ENCODE results near the gene ADGRG1.

The ADGRG1 gene

GRCh38 chr16:57688487-57688986 is 60.1 kb downstream of the ADGRG1 start:
- DNase-seq: no peak

- no peak for DNase-seq
Measured at GRCh38 chr16:57688987-57689761, 60.7 kb downstream of the ADGRG1 start.

GRCh38 chr16:57689762-57690558 is 61.5 kb downstream of the ADGRG1 start:
- DNase-seq: no peak

- no peak for DNase-seq
Measured at GRCh38 chr16:57690782-57691471, 62.5 kb downstream of the ADGRG1 start.

GRCh38 chr16:57692636-57693035 is 64.2 kb downstream of the ADGRG1 start:
- DNase-seq: no peak

GRCh38 chr16:57693550-57693949 is 65.1 kb downstream of the ADGRG1 start:
- DNase-seq: peak; percentile 10

- DNase-seq: no peak
Measured at GRCh38 chr16:57694231-57694724, 65.8 kb downstream of the ADGRG1 start.

GRCh38 chr16:57694725-57695679 is 66.6 kb downstream of the ADGRG1 start, which contains the start of gene DRC7:
Gene DRC7 (plus strand): TSS chr16:57694806. CDS start chr16:57697950, 3,144 bp downstream.
- DNase-seq: peak; percentile 52

- no peak for DNase-seq
Measured at GRCh38 chr16:57695680-57696069, 67.2 kb downstream of the ADGRG1 start.

- no peak for DNase-seq
Measured at GRCh38 chr16:57696240-57696639, 67.8 kb downstream of the ADGRG1 start.

- DNase-seq: no peak
Measured at GRCh38 chr16:57697896-57698537, 69.6 kb downstream of the ADGRG1 start.

- no peak for DNase-seq
Measured at GRCh38 chr16:57698812-57699405, 70.5 kb downstream of the ADGRG1 start.

- no peak for DNase-seq
Measured at GRCh38 chr16:57699481-57699880, 71.1 kb downstream of the ADGRG1 start.

GRCh38 chr16:57699899-57700298 is 71.5 kb downstream of the ADGRG1 start:
- no peak for DNase-seq

- DNase-seq: no peak
Measured at GRCh38 chr16:57700781-57701551, 72.5 kb downstream of the ADGRG1 start.

GRCh38 chr16:57701759-57702371 is 73.4 kb downstream of the ADGRG1 start:
- no peak for DNase-seq

GRCh38 chr16:57703416-57704010 is 75.1 kb downstream of the ADGRG1 start:
- no peak for DNase-seq

- no peak for DNase-seq
Measured at GRCh38 chr16:57704011-57704904, 75.8 kb downstream of the ADGRG1 start.
